RPMI7951 (cell line): Measurements from ENCODE around the gene HIP1R. TPM values are rescaled to one million over a fixed set of nuclear protein-coding genes. Genes with fewer than 3 reads are reported as not detected.
A peak's percentile ranks its signal among the peaks of the same experiment; 100 is the strongest.

Source experiments
- DNase-seq: peaks from one replicate; pipeline ENCODE4 v3.0.0-alpha.2; 2012; ENCODE audit warnings: low read depth
- total RNA-seq: library from RNA; depleted of rRNA; stranded (reverse); fragments of >200 nt; shearing (Covaris generic); gene quantifications from 2 replicates; pipeline ENCODE4 v1.2.3, GENCODE V29; 2014

HIP1R gene
- total RNA-seq, 1 experiment from 2014 or later: 4.2 TPM

DNA sequence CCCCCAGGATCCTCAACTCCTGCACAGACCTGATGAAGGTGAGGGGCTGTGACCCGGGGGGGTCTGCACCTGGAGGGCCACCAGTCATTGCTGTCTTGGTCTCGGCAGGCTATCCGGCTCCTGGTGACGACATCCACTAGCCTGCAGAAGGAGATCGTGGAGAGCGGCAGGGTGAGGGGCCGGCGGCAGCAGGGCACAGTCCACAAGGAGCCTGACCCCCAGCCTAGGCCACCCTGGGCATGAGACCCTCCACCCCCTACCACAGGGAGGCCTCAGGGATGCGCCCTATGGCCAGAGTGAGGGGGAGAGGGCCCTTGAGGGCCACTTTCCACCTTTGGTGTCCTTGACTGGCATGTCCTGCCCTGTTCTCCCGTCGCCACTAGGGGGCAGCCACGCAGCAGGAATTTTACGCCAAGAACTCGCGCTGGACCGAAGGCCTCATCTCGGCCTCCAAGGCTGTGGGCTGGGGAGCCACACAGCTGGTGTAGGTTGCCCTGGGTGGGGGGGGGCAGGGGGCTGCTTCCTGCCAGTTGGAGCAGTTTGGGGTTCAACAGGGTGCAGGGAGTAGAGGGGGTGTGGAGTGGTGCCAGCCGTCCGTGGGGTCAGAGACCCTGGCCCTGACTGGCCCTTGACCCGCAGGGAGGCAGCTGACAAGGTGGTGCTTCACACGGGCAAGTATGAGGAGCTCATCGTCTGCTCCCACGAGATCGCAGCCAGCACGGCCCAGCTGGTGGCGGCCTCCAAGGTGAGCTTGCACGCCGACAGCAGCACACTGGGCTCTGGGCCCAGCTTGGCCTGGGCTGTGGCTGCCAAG lies 25.0 kb downstream of the HIP1R start:
- DNase-seq: peak; percentile 67

DNA sequence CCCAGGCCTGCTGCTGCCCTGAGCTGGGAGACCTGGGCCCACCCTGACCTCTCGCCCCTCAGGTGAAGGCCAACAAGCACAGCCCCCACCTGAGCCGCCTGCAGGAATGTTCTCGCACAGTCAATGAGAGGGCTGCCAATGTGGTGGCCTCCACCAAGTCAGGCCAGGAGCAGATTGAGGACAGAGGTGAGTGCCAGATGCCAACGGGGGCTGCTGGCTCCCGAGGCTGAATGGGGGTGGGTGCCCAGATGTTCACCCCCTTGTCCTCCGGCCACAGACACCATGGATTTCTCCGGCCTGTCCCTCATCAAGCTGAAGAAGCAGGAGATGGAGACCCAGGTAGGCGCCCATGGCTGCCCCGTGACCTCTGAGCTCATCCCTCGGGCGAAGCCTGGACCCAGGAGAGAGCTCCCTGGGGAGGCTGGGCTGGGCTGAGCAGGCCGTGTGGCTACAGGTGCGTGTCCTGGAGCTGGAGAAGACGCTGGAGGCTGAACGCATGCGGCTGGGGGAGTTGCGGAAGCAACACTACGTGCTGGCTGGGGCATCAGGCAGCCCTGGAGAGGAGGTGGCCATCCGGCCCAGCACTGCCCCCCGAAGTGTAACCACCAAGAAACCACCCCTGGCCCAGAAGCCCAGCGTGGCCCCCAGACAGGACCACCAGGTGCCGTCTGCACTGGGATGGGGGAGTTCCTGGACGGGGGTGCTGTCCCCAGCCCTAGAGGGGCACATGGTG lies 25.8 kb downstream of the HIP1R start:
- no peak for DNase-seq

DNA sequence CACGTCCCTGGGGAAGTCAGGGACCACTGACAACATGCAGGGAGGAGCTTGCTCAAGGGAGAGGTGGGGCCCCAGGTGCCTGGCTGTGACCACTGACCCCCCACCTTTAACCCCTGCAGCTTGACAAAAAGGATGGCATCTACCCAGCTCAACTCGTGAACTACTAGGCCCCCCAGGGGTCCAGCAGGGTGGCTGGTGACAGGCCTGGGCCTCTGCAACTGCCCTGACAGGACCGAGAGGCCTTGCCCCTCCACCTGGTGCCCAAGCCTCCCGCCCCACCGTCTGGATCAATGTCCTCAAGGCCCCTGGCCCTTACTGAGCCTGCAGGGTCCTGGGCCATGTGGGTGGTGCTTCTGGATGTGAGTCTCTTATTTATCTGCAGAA lies 26.3 kb downstream of the HIP1R start:
- no peak for DNase-seq

DNA sequence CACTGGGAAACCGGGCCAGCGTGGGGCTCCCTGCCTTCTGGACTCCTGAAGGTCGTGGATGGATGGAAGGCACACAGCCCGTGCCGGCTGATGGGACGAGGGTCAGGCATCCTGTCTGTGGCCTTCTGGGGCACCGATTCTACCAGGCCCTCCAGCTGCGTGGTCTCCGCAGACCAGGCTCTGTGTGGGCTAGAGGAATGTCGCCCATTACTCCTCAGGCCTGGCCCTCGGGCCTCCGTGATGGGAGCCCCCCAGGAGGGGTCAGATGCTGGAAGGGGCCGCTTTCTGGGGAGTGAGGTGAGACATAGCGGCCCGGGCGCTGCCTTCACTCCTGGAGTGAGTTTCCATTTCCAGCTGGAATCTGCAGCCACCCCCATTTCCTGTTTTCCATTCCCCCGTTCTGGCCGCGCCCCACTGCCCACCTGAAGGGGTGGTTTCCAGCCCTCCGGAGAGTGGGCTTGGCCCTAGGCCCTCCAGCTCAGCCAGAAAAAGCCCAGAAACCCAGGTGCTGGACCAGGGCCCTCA lies 26.9 kb downstream of the HIP1R start:
- no peak for DNase-seq

DNA sequence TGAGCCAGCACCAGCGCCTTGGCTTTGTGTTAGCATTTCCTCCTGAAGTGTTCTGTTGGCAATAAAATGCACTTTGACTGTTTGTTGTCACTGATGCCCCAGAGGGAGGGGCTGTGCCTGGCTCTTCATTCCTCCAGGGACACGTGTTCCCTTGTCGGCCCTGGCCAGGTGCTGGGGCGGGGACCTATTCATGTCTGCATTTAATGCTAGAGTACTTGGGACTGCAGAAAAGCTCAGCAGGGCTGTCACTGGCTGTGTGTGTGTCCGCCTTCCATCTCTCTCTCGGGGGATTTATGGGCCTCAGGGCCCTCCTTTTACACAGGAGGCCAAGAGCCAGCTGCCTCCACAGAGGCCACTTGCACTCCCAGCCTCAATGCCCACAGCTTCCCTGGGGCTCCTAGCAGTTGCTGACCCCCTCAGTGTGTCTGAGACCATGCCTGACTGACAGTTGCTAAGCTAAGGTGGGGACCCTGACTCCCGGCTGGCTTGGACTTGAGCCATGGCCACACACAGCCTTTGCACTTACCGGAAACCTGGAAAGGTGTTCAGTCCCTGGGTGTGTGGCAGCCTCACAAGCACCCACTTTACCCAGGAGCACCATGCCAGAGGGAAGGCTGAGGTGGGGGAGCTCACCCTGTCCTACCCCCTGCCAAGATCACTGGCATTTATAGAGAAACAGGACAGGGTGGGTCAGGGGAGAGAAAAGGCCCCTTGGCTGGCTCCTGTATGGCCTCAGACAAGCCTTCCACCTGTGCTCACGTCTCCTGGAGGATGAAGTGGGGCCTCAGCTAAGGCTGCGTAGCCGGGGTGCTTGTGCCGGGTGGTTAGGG lies 27.8 kb downstream of the HIP1R start:
- DNase-seq: no peak

DNA sequence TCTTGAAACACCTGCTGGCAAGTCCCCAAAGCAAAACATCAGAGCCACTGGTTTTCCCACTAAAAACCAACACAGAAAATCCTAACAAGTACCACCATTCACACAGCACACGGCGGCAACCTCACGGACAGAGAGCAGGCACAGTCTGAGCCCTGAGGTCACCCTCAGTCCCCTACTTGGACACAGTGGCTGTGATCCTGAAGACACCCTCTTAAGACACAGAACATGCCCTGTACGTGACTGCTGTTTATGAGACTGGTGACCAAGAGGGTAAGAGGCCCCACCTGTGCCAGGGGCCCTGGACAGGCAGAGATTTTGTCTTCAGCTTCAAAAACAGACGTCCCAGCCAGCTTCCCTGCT lies 29.6 kb downstream of the HIP1R start:
- DNase-seq: no peak

DNA sequence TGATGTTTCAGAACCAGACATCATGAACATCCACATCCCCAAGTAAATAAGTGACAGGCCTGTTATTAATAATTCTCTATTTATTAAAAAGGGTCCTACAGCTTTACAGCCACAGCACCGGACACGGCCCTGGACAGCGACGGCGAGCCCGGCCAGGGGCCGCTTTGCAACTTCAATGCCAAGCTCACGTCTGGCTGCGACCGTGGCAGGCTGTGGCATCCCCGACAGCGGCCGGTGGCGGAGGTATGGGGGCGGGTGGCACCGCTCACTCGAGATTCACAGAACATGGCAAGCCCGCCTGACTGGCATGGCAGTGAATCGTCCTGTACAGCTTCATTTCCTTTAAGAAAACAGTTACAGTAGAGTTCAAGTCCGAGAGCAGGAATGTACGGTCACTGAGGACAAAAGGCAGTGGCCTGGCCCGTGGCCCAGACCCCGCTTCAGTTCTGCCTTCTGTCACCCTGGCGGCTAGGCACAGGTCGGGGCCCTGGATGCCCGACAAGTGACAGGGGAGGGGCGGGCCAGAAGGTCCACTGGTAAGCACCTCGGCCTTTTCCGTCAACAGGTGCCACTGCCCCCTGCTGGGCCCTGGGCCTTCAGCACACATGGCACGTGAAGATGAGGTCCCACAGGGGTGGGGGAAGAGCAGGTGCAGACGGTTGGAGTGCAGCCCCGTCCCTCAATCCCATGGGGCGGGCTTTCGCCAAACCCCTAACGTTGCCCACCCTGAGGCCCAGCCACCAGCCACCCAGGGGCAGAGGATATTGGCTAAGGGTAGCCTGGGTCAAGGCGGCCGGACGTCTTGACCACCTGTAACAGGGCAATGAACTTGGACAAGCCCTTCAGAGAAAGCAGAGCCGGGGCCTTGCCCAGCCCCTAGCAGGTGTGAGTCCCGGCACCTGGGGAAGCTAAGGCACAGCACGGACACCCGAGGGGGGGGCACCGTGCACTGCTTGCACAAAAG lies 30.3 kb downstream of the HIP1R start:
- DNase-seq: no peak

DNA sequence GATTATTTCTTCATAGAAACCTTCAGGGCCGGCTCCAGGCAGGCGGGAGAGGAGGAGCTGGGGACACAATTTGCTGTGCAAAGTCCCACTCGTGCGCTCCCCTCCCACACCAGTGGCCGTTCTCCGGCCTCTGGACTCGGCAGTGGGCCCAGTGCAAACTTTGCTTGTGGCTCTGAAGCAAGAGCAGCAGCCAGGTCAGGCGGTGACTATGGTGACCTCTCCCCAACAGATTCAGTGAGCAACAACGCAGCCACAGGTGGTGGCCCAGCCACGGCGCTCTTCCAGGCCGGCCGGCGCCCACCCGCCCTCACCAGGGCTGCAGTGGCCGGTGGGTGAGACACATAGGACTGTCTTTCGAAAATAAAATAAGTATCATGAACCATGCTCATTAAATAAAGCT lies 31.1 kb downstream of the HIP1R start:
- no peak for DNase-seq

DNA sequence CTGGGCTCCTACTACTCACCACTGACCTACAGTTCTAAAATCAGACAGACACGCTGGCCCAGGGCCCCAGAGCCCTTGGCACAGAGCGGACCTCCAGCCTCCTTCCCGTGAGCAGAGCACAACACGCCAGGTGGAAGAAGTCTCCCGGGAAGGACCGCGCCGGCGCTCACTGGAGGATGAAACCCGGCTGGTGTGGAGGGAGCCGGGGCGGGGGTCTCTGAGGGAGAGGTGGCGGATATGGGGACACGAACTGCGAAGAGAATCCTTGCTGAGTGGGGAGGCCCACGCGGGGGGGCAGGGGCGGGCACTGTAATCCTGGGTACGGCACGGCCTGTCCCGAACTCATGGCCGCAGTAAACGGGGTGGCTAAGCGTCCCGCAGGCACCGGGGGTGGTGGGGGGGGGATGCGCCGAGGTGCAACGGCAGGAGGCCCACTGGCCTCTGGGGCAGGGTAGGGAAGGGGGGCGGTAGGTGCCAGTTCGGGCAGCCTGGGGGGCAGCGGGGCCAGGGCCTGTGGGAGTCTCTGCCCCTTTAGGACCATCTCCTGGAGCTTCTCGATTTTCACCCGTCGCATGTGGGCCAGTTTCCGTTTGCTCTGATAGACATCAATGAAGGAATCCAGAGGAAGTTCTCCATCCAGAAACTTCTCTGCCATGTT lies 31.8 kb downstream of the HIP1R start:
- DNase-seq: no peak

DNA sequence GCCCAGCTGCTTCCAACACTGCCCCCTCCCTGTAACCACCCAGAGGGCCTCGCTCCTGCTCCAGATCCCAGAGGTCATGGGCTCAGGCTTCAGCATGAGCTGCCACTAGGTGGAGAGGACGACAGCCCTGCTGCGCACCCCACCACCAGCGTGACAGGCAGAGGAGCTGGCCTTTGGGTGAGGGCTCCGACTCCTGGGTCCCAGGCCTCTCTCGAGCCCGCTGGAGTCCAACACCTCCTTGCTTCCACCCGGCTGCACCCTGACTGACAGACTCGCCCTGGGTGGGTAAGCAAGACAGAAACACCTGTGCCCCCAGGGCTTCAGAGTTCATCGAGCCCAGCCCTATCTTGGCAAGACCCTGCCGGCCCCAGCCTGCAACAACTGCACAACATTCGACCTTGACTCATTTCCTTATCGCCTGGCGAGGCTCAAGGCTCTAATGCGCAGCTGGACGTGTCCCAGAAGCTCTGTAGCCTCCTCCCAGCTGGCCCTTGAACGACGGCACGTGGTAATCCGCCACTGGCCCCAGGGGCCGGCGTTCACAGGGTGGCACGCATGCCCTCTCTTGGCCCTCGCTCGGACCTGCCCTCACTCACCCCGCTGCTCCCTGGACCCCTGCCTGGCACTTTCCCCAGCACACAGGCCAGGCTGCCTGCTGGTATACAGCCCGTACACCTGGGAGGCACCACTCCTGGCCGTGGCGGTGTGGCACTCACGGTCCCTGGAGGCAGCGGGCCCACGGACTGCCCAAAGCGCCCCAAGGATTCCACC lies 32.6 kb downstream of the HIP1R start:
- no peak for DNase-seq

DNA sequence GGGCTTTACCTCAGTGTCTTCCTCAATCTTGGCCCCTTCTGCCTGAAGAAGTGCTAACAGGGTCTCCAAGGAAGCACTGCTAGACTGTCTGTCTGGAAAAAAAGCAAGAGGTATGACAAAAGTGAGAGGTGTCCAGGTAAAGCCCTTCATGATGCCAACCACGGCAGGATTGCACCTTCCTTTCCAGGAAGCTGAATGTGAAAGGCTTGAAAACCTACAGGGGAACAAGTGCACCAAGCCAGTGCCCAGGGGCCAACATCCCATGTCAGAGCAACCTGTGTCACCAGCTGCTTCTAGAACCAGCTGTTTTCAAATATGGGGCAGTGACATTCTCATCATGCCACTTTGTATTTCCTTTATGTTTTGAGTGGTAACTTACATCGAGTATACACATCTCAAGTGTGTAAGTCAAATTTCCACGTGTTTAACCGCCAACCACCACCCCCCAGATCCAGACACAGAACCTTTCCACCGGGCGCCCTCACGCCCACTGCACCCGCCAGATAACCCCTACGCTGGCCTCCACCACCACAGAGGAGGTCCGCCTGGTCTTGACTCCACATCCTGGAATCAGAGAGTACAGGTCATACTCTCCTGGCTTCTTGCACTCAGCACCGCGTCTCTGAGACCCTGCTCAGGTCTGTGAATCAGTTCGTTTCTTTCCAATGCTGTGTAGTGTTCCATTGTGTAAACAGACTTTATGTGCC lies 33.4 kb downstream of the HIP1R start:
- DNase-seq: no peak

DNA sequence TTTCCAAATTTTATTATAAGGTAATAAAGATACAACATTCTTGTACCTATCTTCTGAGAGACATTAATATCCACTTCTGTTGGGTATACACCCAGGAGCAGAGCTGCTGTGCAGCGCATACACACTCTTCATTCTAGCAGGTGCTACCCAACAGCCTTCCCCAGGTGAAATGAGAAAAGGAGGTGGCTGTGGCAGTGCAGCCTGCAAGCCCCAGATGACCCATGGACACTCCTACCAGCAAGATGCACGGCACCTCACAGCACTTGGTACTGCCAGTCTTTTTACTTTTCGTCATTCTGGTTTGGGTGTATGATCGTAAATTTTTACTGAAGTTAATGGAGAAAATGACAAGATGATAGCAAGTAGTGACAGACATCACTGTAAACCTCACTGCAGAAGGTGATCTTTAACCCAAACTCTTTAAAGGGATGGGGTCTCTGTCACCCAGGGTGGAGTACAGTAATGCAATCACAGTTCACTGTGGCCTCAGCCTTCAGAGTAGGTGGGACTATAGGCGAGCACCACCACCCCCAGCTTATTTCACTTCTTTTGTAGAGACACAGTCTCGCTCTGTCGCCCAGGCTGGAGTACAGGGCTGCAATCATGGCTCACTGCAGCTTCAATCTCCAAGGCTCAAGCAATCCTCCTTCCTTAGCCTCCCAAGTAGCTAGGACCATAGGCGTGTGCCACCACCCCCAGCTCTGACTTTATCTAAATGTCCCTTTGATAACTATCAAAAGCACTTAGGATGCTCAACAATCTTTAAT lies 34.1 kb downstream of the HIP1R start:
- no peak for DNase-seq

DNA sequence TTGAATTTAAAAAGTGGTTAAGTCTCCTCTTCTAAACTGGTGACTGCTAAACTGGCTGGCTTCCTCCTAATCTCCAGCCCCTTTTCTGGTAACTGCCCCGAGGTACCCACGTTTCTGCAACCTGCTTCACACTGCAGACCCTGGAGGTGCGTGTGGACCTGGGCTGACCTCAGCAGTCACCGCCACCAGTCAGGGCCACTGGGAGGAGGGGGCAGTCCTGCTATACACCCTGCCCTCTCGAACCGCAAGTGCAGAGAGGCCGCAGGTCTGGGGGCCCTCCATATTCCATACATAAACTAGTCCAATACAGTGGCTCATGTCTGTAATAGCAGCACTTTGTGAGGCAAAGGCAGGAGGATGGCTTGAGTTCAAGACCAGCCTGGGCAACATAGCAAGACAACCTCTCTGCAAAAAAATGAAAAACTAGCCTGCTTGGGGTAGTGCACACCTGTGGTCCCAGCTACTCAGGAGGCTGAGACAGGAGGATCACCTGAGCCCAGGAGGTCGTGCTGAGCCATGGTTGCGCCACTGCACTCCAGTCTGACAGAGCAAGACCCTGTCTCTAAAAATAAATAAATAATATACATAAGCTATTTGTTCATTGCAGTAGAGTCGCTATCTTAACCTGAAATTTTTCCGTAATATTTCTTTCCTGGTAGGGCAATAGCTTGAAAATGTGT lies 35.0 kb downstream of the HIP1R start:
- DNase-seq: no peak

DNA sequence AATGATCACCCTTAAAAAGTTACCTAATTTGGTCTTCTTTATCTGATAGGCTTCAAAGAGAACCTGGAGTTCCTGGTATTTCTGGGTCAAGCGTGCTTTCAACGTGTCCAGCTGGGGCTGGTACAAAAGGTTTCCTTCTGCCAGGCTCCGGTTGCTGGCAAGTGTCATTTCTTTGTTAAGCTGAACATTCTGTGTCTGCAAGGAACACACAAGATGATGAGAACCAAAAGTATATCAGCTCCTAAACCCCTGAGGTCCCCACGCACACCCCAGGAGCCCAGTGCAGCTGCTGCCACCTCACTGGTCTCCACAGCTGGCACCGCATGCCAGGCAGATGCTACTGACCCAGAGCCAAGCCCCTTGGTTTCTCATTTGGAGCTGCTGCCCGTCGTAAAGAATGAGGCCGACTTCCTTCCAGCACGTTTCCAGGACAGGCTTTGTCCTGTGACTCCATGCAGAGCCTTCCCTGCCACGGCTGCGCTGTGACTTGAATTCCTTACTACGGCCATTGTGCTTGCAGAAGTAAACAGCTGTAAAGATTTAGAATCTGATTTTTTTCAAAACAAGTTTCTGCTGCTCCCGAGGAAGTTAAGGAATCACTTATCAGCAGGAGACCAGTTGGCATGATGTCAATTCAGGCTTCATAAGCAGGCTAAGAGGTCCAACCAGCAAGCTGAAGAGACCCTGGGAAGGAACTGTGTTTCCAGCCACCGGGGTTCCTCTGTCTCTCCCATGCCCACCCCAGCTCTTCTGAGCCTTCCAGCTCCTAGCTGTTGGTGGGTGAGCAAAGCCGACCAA lies 35.8 kb downstream of the HIP1R start:
- peak; percentile 48 for DNase-seq

DNA sequence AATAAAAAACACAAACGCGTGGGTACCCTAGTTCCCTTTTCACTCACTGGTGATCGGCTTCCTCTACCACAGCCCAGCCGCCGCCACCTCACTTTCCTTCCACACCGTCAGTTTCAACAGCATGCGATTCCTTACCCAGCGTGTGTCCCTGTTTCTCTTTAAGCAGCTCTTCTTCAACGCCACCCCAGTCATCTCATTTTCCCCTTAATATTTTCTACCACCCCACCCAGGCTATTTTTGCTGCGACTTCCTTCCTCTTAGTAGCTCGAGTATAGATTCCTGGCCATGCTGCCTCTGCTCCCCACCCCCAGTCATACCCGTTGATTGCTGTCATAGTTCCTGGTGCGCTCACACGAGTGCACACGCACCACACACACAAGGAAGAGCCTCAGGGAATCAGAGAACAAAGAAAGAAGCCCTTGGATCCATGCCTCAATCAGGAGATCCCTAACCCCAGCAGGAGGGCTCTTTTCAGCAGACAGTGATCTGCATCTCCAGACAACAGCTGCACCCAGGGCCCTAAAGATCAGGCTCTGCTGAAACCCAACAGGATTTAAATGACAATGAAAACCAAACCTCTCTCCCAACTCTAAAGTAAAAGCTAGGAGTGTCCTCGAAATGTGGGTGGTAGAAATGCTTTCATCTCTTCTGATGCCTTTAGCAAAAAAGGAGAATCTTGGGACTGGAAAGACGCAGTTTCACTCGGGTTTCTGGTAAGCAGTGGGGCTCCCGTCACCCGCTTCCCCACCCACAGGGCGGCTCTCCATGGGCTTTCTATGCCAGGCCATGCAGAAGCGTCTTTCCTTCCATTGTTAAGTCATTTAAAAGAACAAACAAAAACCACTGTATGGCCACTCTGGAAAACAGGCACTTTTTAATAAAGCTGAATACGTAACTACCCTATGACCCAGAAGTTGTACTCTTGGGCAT lies 36.9 kb downstream of the HIP1R start:
- DNase-seq: peak; percentile 95
